NCI-H82 (cell line): ENCODE data around the gene TMEM116.
"Not testable (repeated sequence)": the region's sequence is repeated elsewhere in the genome, so short reads cannot be mapped to it uniquely, and the experiment has no call there.

Experiments used
- DNase-seq: peaks from one replicate; lab custom pipeline; 2025; lab: John Stamatoyannopoulos, UW

Gene TMEM116

GRCh38 chr12:112009596-112009995 is 3.4 kb downstream of the TMEM116 start:
- not testable (repeated sequence) for DNase-seq

GRCh38 chr12:112008918-112009317 is 4.0 kb downstream of the TMEM116 start:
- DNase-seq, result no peak

- no peak for DNase-seq
Measured at GRCh38 chr12:112007945-112008344, 5.0 kb downstream of the TMEM116 start.

- DNase-seq, result peak; percentile 43
Measured at GRCh38 chr12:112005419-112006395, 7.3 kb downstream of the TMEM116 start.

- DNase-seq, result no peak
Measured at GRCh38 chr12:112004041-112004440, 8.9 kb downstream of the TMEM116 start.

GRCh38 chr12:112001576-112001975 is 11.4 kb downstream of the TMEM116 start:
- DNase-seq, result no peak

GRCh38 chr12:112000820-112001219 is 12.1 kb downstream of the TMEM116 start:
- DNase-seq, result no peak

- not testable (repeated sequence) for DNase-seq
Measured at GRCh38 chr12:111999129-111999528, 13.8 kb downstream of the TMEM116 start.

- no peak for DNase-seq
Measured at GRCh38 chr12:111998015-111998414, 14.9 kb downstream of the TMEM116 start.

GRCh38 chr12:111997300-111997699 is 15.7 kb downstream of the TMEM116 start:
- DNase-seq, result no peak

GRCh38 chr12:111995782-111996480 is 17.0 kb downstream of the TMEM116 start:
- DNase-seq, result no peak

GRCh38 chr12:111994211-111995111 is 18.5 kb downstream of the TMEM116 start:
- DNase-seq, result not testable (repeated sequence)

- DNase-seq, result no peak
Measured at GRCh38 chr12:111993292-111994150, 19.4 kb downstream of the TMEM116 start.

- DNase-seq, result no peak
Measured at GRCh38 chr12:111992464-111992863, 20.5 kb downstream of the TMEM116 start.

GRCh38 chr12:111991946-111992345 is 21.0 kb downstream of the TMEM116 start:
- DNase-seq, result no peak

- DNase-seq, result no peak
Measured at GRCh38 chr12:111991535-111991934, 21.4 kb downstream of the TMEM116 start.

GRCh38 chr12:111984820-111985219 is 28.1 kb downstream of the TMEM116 start:
- DNase-seq, result no peak

- no peak for DNase-seq
Measured at GRCh38 chr12:111981987-111982386, 31.0 kb downstream of the TMEM116 start.

GRCh38 chr12:111980598-111980997 is 32.4 kb downstream of the TMEM116 start:
- DNase-seq, result no peak

GRCh38 chr12:111978545-111978944 is 34.4 kb downstream of the TMEM116 start:
- peak; percentile 40 for DNase-seq

- DNase-seq, result no peak
Measured at GRCh38 chr12:111976860-111977259, 36.1 kb downstream of the TMEM116 start.
